Karpas-422 (cell line): ENCODE data around the gene ZNF492. TPM values are rescaled to one million over a fixed set of nuclear protein-coding genes. Genes with fewer than 3 reads are reported as not detected.

ENCODE experiments used
- DNase-seq: peaks from one replicate; pipeline ENCODE4 v3.0.0-alpha.2; 2015
- H2AFZ ChIP-seq: fragments of 200-600 bp; sonication (generic); 2 replicates; pipeline ENCODE4 v1.6.1; 2014; ENCODE audit warnings: antibody characterized with exemption, low read length, mixed read lengths
- H3K27ac ChIP-seq: fragments of 200-600 bp; sonication (generic); 2 replicates; pipeline ENCODE4 v1.5.1; 2014; ENCODE audit warnings: mild to moderate bottlenecking, low read length, moderate library complexity
- H3K27me3 ChIP-seq: fragments of 200-600 bp; sonication (generic); 2 replicates; pipeline ENCODE4 v1.6.1; 2014; ENCODE audit warnings: low read length, mixed read lengths
- H3K36me3 ChIP-seq: fragments of 200-600 bp; sonication (generic); 2 replicates; pipeline ENCODE4 v1.6.1; 2014; ENCODE audit warnings: low read length, mixed read lengths; ENCODE audit not compliant: insufficient read depth
- H3K4me1 ChIP-seq: fragments of 200-600 bp; sonication (generic); 2 replicates; pipeline ENCODE4 v1.6.1; 2014; ENCODE audit warnings: mild to moderate bottlenecking, low read length, mixed read lengths
- H3K4me2 ChIP-seq: fragments of 200-600 bp; sonication (generic); 2 replicates; pipeline ENCODE4 v1.6.1; 2014; ENCODE audit warnings: low read length, low read depth, mild to moderate bottlenecking; ENCODE audit not compliant: poor library complexity, severe bottlenecking
- H3K4me3 ChIP-seq: fragments of 200-600 bp; sonication (generic); 2 replicates; pipeline ENCODE4 v1.5.1; 2014; ENCODE audit warnings: mild to moderate bottlenecking, antibody characterized with exemption, low read length, mixed read lengths
- H3K79me2 ChIP-seq: fragments of 200-600 bp; sonication (generic); 2 replicates; pipeline ENCODE4 v1.6.1; 2014; ENCODE audit warnings: mild to moderate bottlenecking, low read length, mixed read lengths
- H3K9ac ChIP-seq: fragments of 200-600 bp; sonication (generic); 2 replicates; pipeline ENCODE4 v1.6.0; 2014; ENCODE audit warnings: low read length
- H3K9me2 ChIP-seq: fragments of 200-600 bp; sonication (generic), shearing (Covaris generic); replicated peaks from 2 replicates; pipeline ENCODE4 v1.6.0; 2014; ENCODE audit warnings: mild to moderate bottlenecking, low read length, moderate library complexity; ENCODE audit not compliant: insufficient read depth
- H3K9me3 ChIP-seq: fragments of 300-700, 200-600 bp; sonication (generic); 2 replicates; pipeline ENCODE4 v1.6.1; 2014; ENCODE audit warnings: low read length, mixed read lengths
- H4K20me1 ChIP-seq: fragments of 200-600 bp; sonication (generic); 2 replicates; pipeline ENCODE4 v1.6.1; 2014; ENCODE audit warnings: mild to moderate bottlenecking, antibody characterized with exemption, low read length, low read depth; ENCODE audit not compliant: insufficient read depth
- total RNA-seq: library from RNA; depleted of rRNA; stranded (reverse); fragments of >200 nt; shearing (Covaris generic); gene quantifications from 2 replicates; pipeline ENCODE4 v1.2.3, GENCODE V29; 2014; ENCODE audit warnings: low replicate concordance

ZNF492 gene
- total RNA-seq, 1 experiment from 2014 or later, result not detected

GRCh38 chr19:22604571-22605274 is 29.4 kb upstream of the ZNF492 start:
- H3K27me3 ChIP-seq, result no peaks in the 10 kb centered on the region
- no peaks in the 10 kb centered on the region for H3K79me2 ChIP-seq
- H2AFZ ChIP-seq, result no peak overlapping the region
- H3K9ac ChIP-seq, result no peak overlapping the region
- DNase-seq, result no peak
- no peak overlapping the region for H3K27ac ChIP-seq
- H3K4me1 ChIP-seq, result no peaks in the 10 kb centered on the region
- H3K9me2 ChIP-seq, result no peaks in the 10 kb centered on the region
- no peak overlapping the region for H3K4me3 ChIP-seq
- peaks cover 19% of the 10 kb centered on the region for H3K9me3 ChIP-seq
- no peak overlapping the region for H3K4me2 ChIP-seq
- no peaks in the 10 kb centered on the region for H3K36me3 ChIP-seq
- no peaks in the 10 kb centered on the region for H4K20me1 ChIP-seq

GRCh38 chr19:22605275-22606211 is 28.6 kb upstream of the ZNF492 start:
- no peaks in the 10 kb centered on the region for H3K36me3 ChIP-seq
- H3K27ac ChIP-seq, result no peak overlapping the region
- DNase-seq, result no peak
- no peaks in the 10 kb centered on the region for H3K9me2 ChIP-seq
- peaks cover 18% of the 10 kb centered on the region for H3K9me3 ChIP-seq
- H3K4me1 ChIP-seq, result no peaks in the 10 kb centered on the region
- no peaks in the 10 kb centered on the region for H4K20me1 ChIP-seq
- H3K9ac ChIP-seq, result no peak overlapping the region
- H3K79me2 ChIP-seq, result no peaks in the 10 kb centered on the region
- H3K27me3 ChIP-seq, result no peaks in the 10 kb centered on the region
- no peak overlapping the region for H3K4me2 ChIP-seq
- H2AFZ ChIP-seq, result no peak overlapping the region
- H3K4me3 ChIP-seq, result no peak overlapping the region

GRCh38 chr19:22606212-22606553 is 27.9 kb upstream of the ZNF492 start:
- Histone ChIP-seq H3K9me2 (no peaks in the 10 kb centered on the region), H3K4me3 (no peak overlapping the region), H3K9me3 (peaks cover 14% of the 10 kb centered on the region), H3K27ac (no peak overlapping the region), H4K20me1 (no peaks in the 10 kb centered on the region), H3K4me2 (no peak overlapping the region), H2AFZ (no peak overlapping the region), H3K9ac (no peak overlapping the region), H3K79me2 (no peaks in the 10 kb centered on the region), H3K4me1 (no peaks in the 10 kb centered on the region), H3K27me3 (no peaks in the 10 kb centered on the region), H3K36me3 (no peaks in the 10 kb centered on the region)
- DNase-seq, result no peak

GRCh38 chr19:22606954-22607652 is 27.0 kb upstream of the ZNF492 start:
- no peak overlapping the region for H3K27ac ChIP-seq
- H3K79me2 ChIP-seq, result no peaks in the 10 kb centered on the region
- no peak for DNase-seq
- no peaks in the 10 kb centered on the region for H3K27me3 ChIP-seq
- no peaks in the 10 kb centered on the region for H4K20me1 ChIP-seq
- H3K36me3 ChIP-seq, result no peaks in the 10 kb centered on the region
- H2AFZ ChIP-seq, result no peak overlapping the region
- H3K4me3 ChIP-seq, result no peak overlapping the region
- no peak overlapping the region for H3K4me2 ChIP-seq
- peaks cover 11% of the 10 kb centered on the region for H3K9me3 ChIP-seq
- H3K4me1 ChIP-seq, result no peaks in the 10 kb centered on the region
- no peak overlapping the region for H3K9ac ChIP-seq
- H3K9me2 ChIP-seq, result no peaks in the 10 kb centered on the region

- Histone ChIP-seq H4K20me1 (no peaks in the 10 kb centered on the region), H2AFZ (no peak overlapping the region), H3K4me2 (no peak overlapping the region), H3K4me3 (no peak overlapping the region), H3K4me1 (no peaks in the 10 kb centered on the region), H3K9me3 (peaks cover 13% of the 10 kb centered on the region), H3K36me3 (no peaks in the 10 kb centered on the region), H3K27ac (no peak overlapping the region), H3K9me2 (no peaks in the 10 kb centered on the region), H3K79me2 (no peaks in the 10 kb centered on the region), H3K9ac (no peak overlapping the region), H3K27me3 (no peaks in the 10 kb centered on the region)
- DNase-seq, result no peak
Observed at GRCh38 chr19:22607653-22608430, 26.3 kb upstream of the ZNF492 start.

- no peak overlapping the region for H2AFZ ChIP-seq
- no peaks in the 10 kb centered on the region for H3K79me2 ChIP-seq
- no peaks in the 10 kb centered on the region for H3K36me3 ChIP-seq
- H3K4me1 ChIP-seq, result no peaks in the 10 kb centered on the region
- no peak overlapping the region for H3K4me3 ChIP-seq
- no peak overlapping the region for H3K9ac ChIP-seq
- DNase-seq, result no peak
- H4K20me1 ChIP-seq, result no peaks in the 10 kb centered on the region
- no peak overlapping the region for H3K27ac ChIP-seq
- no peak overlapping the region for H3K4me2 ChIP-seq
- peaks cover 13% of the 10 kb centered on the region for H3K9me3 ChIP-seq
- H3K27me3 ChIP-seq, result no peaks in the 10 kb centered on the region
- no peaks in the 10 kb centered on the region for H3K9me2 ChIP-seq
Observed at GRCh38 chr19:22608441-22608840, 25.7 kb upstream of the ZNF492 start.

GRCh38 chr19:22609630-22610029 is 24.5 kb upstream of the ZNF492 start:
- no peaks in the 10 kb centered on the region for H3K4me1 ChIP-seq
- H3K9ac ChIP-seq, result no peak overlapping the region
- H4K20me1 ChIP-seq, result no peaks in the 10 kb centered on the region
- no peak overlapping the region for H3K4me3 ChIP-seq
- no peaks in the 10 kb centered on the region for H3K9me2 ChIP-seq
- H2AFZ ChIP-seq, result no peak overlapping the region
- H3K36me3 ChIP-seq, result no peaks in the 10 kb centered on the region
- no peak overlapping the region for H3K4me2 ChIP-seq
- DNase-seq, result no peak
- H3K9me3 ChIP-seq, result peaks cover 8% of the 10 kb centered on the region
- no peak overlapping the region for H3K27ac ChIP-seq
- H3K79me2 ChIP-seq, result no peaks in the 10 kb centered on the region
- no peaks in the 10 kb centered on the region for H3K27me3 ChIP-seq
